ENCODE measurements around the gene PAIP1. TPM values are rescaled to one million over a fixed set of nuclear protein-coding genes. Genes with fewer than 3 reads are reported as not detected.
A peak's percentile ranks its signal among the peaks of the same experiment; 100 is the strongest.

Gene PAIP1
- total RNA-seq, 2 experiments from 2014 or later: 44.2 to 69.2 TPM

DNA sequence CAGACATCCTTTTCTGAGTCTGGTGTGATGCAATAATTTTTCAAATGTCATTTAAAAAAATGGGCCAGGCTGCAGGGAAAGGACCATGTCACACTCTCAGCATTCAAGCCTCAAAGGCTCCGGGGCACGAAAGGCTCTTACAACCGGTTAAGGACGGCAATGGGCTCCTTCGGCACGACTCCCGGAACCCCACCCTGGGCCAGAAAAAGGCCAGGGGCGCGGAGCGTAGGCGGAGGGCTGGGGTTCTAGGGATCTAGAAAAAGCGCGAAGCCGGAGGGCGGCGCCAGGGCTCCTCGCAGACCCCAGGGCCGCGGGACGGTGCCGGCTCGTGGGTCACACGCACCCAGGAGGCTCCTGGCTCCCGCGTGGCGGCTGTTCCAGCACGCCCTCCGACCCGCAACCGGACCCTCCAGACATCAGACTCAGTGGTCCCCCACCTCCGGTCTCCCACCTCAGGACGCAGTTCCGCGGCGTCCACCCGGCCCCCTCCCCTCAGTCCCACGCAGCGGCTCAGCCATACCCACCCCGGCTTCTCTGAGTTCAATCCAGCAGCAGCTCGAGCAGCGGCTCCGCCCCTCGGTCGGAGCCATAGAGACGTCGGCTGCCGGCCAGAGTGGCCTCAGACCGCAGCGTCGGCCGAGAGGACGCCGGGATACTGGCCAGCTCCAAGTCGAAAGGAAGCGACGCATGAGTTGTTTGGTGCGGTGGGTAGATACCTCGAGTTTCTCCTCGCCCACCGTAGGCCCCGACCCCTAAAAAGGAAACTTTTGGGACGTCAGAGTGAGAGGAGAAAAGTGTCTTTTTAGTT is 73.4 kb downstream of the PAIP1 start, which contains the start of gene TMEM267:
Gene TMEM267, minus strand, starts transcription at position 568 of the 808 bp plus-strand sequence. CDS start 29,896 bp downstream, outside the sequence.
- H3K9me3 ChIP-seq (ENCODE audit: low read length): no peaks in the 10 kb centered on the region
- peaks cover 35% of the 10 kb centered on the region; the same call in 1 of the 2 replicates for H3K79me2 ChIP-seq (ENCODE audit: insufficient read depth, low read depth, low read length)
- no TSS peak for BruUV-seq (replicated peaks)
- POLR2A ChIA-PET: interaction anchor here (0.6 to 4.2 kb wide), 31 partner anchors 9 to 619 kb away, joined by 3 to 38 read pairs (median 4); partner anchors contain the start of genes C5orf34, HMGCS1, NNT and ZNF131
- H2AFZ ChIP-seq (ENCODE audit: low read length): peak within 1 kb of the TSS; percentile 78
- peak within 1 kb of the TSS; percentile 84 for H3K4me3 ChIP-seq (ENCODE audit: low read depth, low read length, poor library complexity, severe bottlenecking)
- H3K4me2 ChIP-seq (ENCODE audit: low read length): peak within 1 kb of the TSS; percentile 85
- H4K20me1 ChIP-seq (ENCODE audit: insufficient read depth, low read length): no peaks in the 10 kb centered on the region
- H3K9me2 ChIP-seq (ENCODE audit: insufficient read depth, low read length): no peaks in the 10 kb centered on the region
- H3K36me3 ChIP-seq (ENCODE audit: insufficient read depth, low read length): peaks cover 25% of the 10 kb centered on the region
- DNase-seq (ENCODE audit: low spot score): peak; percentile 95
- intact Hi-C loops (cut with micrococcal nuclease; ENCODE audit: unreplicated experiment): loop anchor here (1.0 to 10.0 kb wide), 9 partner anchors 31 to 489 kb away; partner anchors contain the start of genes ANXA2R, C5orf34, HMGCS1 and NNT
- no peak for TF ChIP-seq EZH2phosphoT487 (IDR thresholded peaks at IDR 0.05; ENCODE audit: borderline replicate concordance, low read depth, low read length)
- TF ChIP-seq, protein P1, sequence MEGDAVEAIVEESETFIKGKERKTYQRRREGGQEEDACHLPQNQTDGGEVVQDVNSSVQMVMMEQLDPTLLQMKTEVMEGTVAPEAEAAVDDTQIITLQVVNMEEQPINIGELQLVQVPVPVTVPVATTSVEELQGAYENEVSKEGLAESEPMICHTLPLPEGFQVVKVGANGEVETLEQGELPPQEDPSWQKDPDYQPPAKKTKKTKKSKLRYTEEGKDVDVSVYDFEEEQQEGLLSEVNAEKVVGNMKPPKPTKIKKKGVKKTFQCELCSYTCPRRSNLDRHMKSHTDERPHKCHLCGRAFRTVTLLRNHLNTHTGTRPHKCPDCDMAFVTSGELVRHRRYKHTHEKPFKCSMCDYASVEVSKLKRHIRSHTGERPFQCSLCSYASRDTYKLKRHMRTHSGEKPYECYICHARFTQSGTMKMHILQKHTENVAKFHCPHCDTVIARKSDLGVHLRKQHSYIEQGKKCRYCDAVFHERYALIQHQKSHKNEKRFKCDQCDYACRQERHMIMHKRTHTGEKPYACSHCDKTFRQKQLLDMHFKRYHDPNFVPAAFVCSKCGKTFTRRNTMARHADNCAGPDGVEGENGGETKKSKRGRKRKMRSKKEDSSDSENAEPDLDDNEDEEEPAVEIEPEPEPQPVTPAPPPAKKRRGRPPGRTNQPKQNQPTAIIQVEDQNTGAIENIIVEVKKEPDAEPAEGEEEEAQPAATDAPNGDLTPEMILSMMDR (conservative IDR thresholded peaks at IDR 0.05; ENCODE audit: low read length): no peak
- CTCF ChIA-PET (ENCODE audit: unreplicated experiment): interaction anchor here (0.6 to 1.7 kb wide), 6 partner anchors 8 to 442 kb away, joined by 3 to 13 read pairs (median 6); partner anchors contain the start of gene ZNF131
- H3K27ac ChIP-seq (ENCODE audit: low read depth, low read length, poor library complexity, severe bottlenecking): peak within 1 kb of the TSS; percentile 88
- H3K4me1 ChIP-seq (ENCODE audit: insufficient read depth, low read length, poor library complexity, severe bottlenecking): peaks cover 27% of the 10 kb centered on the region

- ChIA-PET POLR2A (interaction anchor here (0.9 to 4.2 kb wide), 4 partner anchors 36 to 575 kb away, joined by 3 to 27 read pairs (median 14); partner anchors contain the start of gene HMGCS1), CTCF (ENCODE audit: unreplicated experiment) (no interaction called here)
- BruUV-seq (replicated peaks): TSS peak; percentile 67
- H3K4me1 ChIP-seq (ENCODE audit: insufficient read depth, low read length, poor library complexity, severe bottlenecking): peaks cover 27% of the 10 kb centered on the region
- H3K4me3 ChIP-seq (ENCODE audit: low read depth, low read length, poor library complexity, severe bottlenecking): peak overlapping the region; percentile 84
- DNase-seq (ENCODE audit: low spot score): peak; percentile 42
- peaks cover 23% of the 10 kb centered on the region for H3K36me3 ChIP-seq (ENCODE audit: insufficient read depth, low read length)
- peak overlapping the region; percentile 78; the same call in 1 of the 2 replicates for H2AFZ ChIP-seq (ENCODE audit: low read length)
- no peak for TF ChIP-seq EZH2phosphoT487 (IDR thresholded peaks at IDR 0.05; ENCODE audit: borderline replicate concordance, low read depth, low read length)
- TF ChIP-seq, protein P1 (conservative IDR thresholded peaks at IDR 0.05; ENCODE audit: low read length): no peak
- peak overlapping the region; percentile 85 for H3K4me2 ChIP-seq (ENCODE audit: low read length)
- intact Hi-C loops (cut with micrococcal nuclease; ENCODE audit: unreplicated experiment): loop anchor here (1.0 to 10.0 kb wide), 8 partner anchors 32 to 488 kb away; partner anchors contain the start of genes ANXA2R, C5orf34, HMGCS1 and PAIP1
- H3K79me2 ChIP-seq (ENCODE audit: insufficient read depth, low read depth, low read length): peaks cover 39% of the 10 kb centered on the region; the same call in 1 of the 2 replicates
- no peaks in the 10 kb centered on the region for H4K20me1 ChIP-seq (ENCODE audit: insufficient read depth, low read length)
- no peaks in the 10 kb centered on the region for H3K9me2 ChIP-seq (ENCODE audit: insufficient read depth, low read length)
- no peaks in the 10 kb centered on the region for H3K9me3 ChIP-seq (ENCODE audit: low read length)
- H3K27ac ChIP-seq (ENCODE audit: low read depth, low read length, poor library complexity, severe bottlenecking): peak overlapping the region; percentile 88
Measured at GRCh38 chr5:43482490-43483297, 74.2 kb downstream of the PAIP1 start.

Other genes starting within 250 kb of the PAIP1 start
- gene HMGCS1, start 243.7 kb downstream of the PAIP1 start, total RNA-seq (2014; rRNA removed; shearing (Covaris generic)): 59.5 and 66.9 TPM in 2 replicates
- 202 and 236 TPM in 2 replicates for gene HMGCS1, start 243.7 kb downstream of the PAIP1 start, total RNA-seq (2022)
- not detected in 2 replicates for gene CCL28, start 144.7 kb downstream of the PAIP1 start, total RNA-seq (2014; rRNA removed; shearing (Covaris generic))
- not detected in 2 replicates for gene CCL28, start 144.7 kb downstream of the PAIP1 start, total RNA-seq (2022)
- gene TMEM267, start 73.2 kb downstream of the PAIP1 start, total RNA-seq (2014; rRNA removed; shearing (Covaris generic)): 13.9 and 17.6 TPM in 2 replicates
- gene TMEM267, start 73.2 kb downstream of the PAIP1 start, total RNA-seq (2022): 17.8 and 22.0 TPM in 2 replicates
- gene C5orf34, start 41.9 kb downstream of the PAIP1 start, total RNA-seq (2014; rRNA removed; shearing (Covaris generic)): 25.5 and 33.9 TPM in 2 replicates
- 28.7 and 30.9 TPM in 2 replicates for gene C5orf34, start 41.9 kb downstream of the PAIP1 start, total RNA-seq (2022)
- 33.6 and 42.2 TPM in 2 replicates for gene NNT, start 46.1 kb upstream of the PAIP1 start, total RNA-seq (2014; rRNA removed; shearing (Covaris generic))
- 98.3 and 120 TPM in 2 replicates for gene NNT, start 46.1 kb upstream of the PAIP1 start, total RNA-seq (2022)

Measured in OCI-LY7 (cell line).